Measurements from ENCODE around the gene SLC25A46. TPM values are rescaled to one million over a fixed set of nuclear protein-coding genes. Genes with fewer than 3 reads are reported as not detected.

The SLC25A46 gene
- 145 TPM for total RNA-seq

DNA sequence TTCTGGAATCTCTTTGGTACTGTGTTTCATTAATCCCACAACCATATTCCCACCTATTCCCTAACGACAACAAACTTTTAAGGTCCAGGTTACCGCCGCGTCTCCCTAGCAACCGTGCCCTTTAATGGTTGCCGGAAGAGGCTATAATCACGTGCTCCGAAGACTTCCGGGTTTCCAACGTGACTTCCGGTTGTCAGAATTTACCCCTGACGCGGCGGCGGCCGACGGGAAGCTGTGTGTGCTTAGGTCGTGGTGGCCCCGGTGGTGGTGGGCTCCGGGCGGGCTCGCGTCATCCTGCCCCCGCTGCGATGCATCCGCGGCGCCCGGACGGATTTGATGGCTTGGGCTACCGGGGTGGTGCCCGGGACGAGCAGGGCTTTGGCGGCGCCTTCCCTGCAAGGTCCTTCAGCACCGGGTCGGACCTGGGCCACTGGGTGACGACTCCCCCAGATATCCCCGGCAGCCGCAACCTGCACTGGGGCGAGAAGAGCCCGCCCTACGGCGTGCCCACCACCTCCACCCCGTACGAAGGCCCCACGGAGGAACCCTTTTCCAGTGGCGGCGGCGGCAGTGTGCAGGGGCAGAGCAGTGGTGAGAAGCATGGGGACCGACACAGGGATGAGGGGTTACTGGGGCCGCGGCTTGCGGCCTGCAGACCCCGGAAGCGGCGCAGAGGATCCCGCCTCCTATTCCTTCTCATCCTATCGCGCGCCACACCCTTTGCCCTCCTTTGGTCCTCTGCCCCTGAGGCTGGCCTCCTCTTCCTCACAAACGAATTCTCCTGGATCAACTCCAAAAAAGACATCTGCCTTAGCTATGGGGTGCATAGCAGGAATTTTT is at the start of gene SLC25A46:
SLC25A46 (plus strand) TSS at position 196 of the 840 bp plus-strand sequence; CDS start at position 309, 113 bp downstream.

DNA sequence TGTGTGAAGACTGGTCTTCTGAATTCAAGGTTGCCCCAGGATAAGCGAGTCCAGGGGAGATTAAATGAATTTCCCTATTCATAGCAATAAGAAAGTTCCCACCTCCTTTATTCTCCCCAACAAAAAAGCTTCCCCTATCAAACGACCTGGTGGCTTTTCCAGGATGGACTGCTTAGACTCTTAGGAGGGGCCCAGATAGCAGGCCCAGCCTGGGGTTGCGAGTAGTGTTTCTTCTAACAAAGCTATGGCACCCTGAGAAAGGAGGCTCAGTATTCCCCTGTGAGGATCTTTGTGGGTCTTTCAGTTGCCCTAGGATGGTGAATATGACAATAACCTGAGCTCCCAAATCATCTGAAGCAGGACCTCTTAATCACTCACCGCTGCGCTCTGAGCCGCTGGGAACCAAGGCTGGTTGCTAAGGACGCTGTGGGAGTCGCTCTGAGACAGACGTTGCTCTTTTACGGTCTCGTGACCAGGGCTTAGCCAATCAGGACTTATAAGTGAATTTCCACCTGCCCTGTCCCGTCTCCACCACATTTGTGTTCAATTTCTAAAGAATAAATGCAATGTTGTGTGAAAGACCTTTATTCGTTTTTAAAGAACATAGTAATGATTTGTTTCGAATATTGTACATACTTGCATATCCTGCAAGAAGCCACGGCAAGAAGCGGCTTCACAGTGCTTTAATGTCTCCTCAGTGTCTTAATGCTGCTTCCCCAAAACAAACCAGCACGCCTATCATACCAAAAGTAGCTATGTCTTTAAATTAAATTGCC is 12.4 kb upstream of the SLC25A46 start, which contains the start of gene TMEM232:
TMEM232 (minus strand) TSS at position 423 of the 776 bp plus-strand sequence. CDS start 59,319 bp downstream, outside the sequence.

Other genes with a start within 250 kb of the SLC25A46 start
- gene TMEM232, start 12.3 kb upstream of the SLC25A46 start, total RNA-seq = 39.9 TPM

Data from diencephalon (tissue), 1 donor.